GM12878 (cell line): ENCODE results near the gene PITPNM2. TPM values are rescaled to one million over a fixed set of nuclear protein-coding genes. Genes with fewer than 3 reads are reported as not detected.

Experiments
- ATAC-seq: fragments of 200-7000 bp; cut with Tn5 transposase; 3 replicates; pipeline ENCODE4 v1.9.1; 2020; ENCODE audit warnings: mild to moderate bottlenecking, moderate library complexity
- BruUV-seq: library from RNA; stranded (reverse); fragments of 400-500 nt; replicated peaks from 2 replicates; lab custom pipeline; 2021; lab: Mats Ljungman, UMichigan
- CTCF ChIA-PET: fragments of 300-600 bp; sonication (Branson Sonifier 250); formaldehyde crosslinking; extraction: SDS; loops from one replicate; lab custom pipeline; 2021; ENCODE audit warnings: inconsistent platforms; lab: Yijun Ruan, JAX
- POLR2A ChIA-PET: fragments of 350-600 bp; formaldehyde crosslinking; extraction: SDS; loops from one replicate; lab custom pipeline; 2021; ENCODE audit warnings: inconsistent platforms; lab: Charles Lee
- RAD21 ChIA-PET: fragments of 300-600 bp; sonication (Branson Sonifier 250); formaldehyde crosslinking; loops from one replicate; lab custom pipeline; 2023; ENCODE audit warnings: antibody characterized with exemption; ENCODE audit not compliant: unreplicated experiment; lab: Charles Lee
- SMC1A ChIA-PET: fragments of 300-600 bp; sonication (Branson Sonifier 250); formaldehyde crosslinking; loops from one replicate; lab custom pipeline; 2023; ENCODE audit not compliant: unreplicated experiment, uncharacterized antibody; lab: Charles Lee
- DNase-seq: peaks from one replicate; pipeline ENCODE4 v3.0.0-alpha.2; 2011; ENCODE audit warnings: low read depth, low spot score
- FAIRE-seq: peaks from 3 replicates; lab custom pipeline; 2011; peaks lifted over from hg19 to GRCh38; lab: Jason Lieb, UNC
- H2AFZ ChIP-seq: 2 replicates; pipeline ENCODE4 v1.6.0; 2011; ENCODE audit warnings: low read depth, low read length, control low read depth; ENCODE audit not compliant: control insufficient read depth
- H3K27ac ChIP-seq: 2 replicates; pipeline ENCODE4 v1.5.1; 2011; ENCODE audit warnings: control low read depth; ENCODE audit not compliant: control insufficient read depth, insufficient read depth
- H3K27me3 ChIP-seq, 2 experiments: replicated peaks in 1 of 2; 2 replicates each; pipeline versions ENCODE4 v1.6.0 to v1.6.1; 2011; ENCODE audit warnings: low read length in 1 of 2; ENCODE audit not compliant: control insufficient read depth in 2 of 2, insufficient read depth in 2 of 2
- H3K36me3 ChIP-seq, 2 experiments: 2 replicates each; pipeline ENCODE4 v1.5.1; 2011; ENCODE audit warnings: low read length in 1 of 2; ENCODE audit not compliant: control insufficient read depth in 2 of 2, insufficient read depth in 2 of 2
- H3K4me1 ChIP-seq: 2 replicates; pipeline ENCODE4 v1.6.1; 2011; ENCODE audit warnings: mild to moderate bottlenecking, low read length, moderate library complexity, mixed read lengths; ENCODE audit not compliant: control insufficient read depth, insufficient read depth
- H3K4me2 ChIP-seq: 2 replicates; pipeline ENCODE4 v1.6.0; 2011; ENCODE audit warnings: control low read depth; ENCODE audit not compliant: control insufficient read depth, insufficient read depth
- H3K4me3 ChIP-seq: fragments of 200-600 bp; sonication (generic); 2 replicates; pipeline ENCODE4 v1.5.1; 2016
- H3K79me2 ChIP-seq: 2 replicates; pipeline ENCODE4 v1.6.0; 2011; ENCODE audit warnings: low read length; ENCODE audit not compliant: control insufficient read depth, insufficient read depth
- H3K9ac ChIP-seq: 2 replicates; pipeline ENCODE4 v1.8.0; 2011; ENCODE audit warnings: low read length, control low read depth, mixed read lengths; ENCODE audit not compliant: control insufficient read depth, insufficient read depth
- H3K9me3 ChIP-seq: replicated peaks from 3 replicates; pipeline ENCODE4 v1.5.1; 2011; ENCODE audit warnings: mild to moderate bottlenecking, low read length; ENCODE audit not compliant: control insufficient read depth, insufficient read depth
- H4K20me1 ChIP-seq: 2 replicates; pipeline ENCODE4 v1.6.0; 2011; ENCODE audit not compliant: control insufficient read depth, insufficient read depth
- BMI1 ChIP-seq: fragments of 450-650 bp; IDR thresholded peaks from 2 replicates; pipeline ENCODE4 v1.6.1; 2016; ENCODE audit warnings: mild to moderate bottlenecking, moderate library complexity, borderline replicate concordance
- CBX5 ChIP-seq: sonication (generic); IDR thresholded peaks from 2 replicates; pipeline ENCODE4 v1.6.1; 2016; ENCODE audit warnings: low read depth, moderate library complexity, mild to moderate bottlenecking, inconsistent platforms
- ETV6 ChIP-seq, 2 experiments: fragments of 450-650 bp in 1 of 2; IDR thresholded peaks in 1 of 2; conservative IDR thresholded peaks in 1 of 2; 2 replicates each; pipeline ENCODE4 v1.6.1; 2014; ENCODE audit warnings: antibody characterized with exemption in 1 of 2, borderline replicate concordance in 1 of 2, low read depth in 1 of 2, mild to moderate bottlenecking in 1 of 2, moderate library complexity in 1 of 2
- FOS ChIP-seq: IDR thresholded peaks from 3 replicates; pipeline ENCODE4 v1.6.1; 2011; ENCODE audit warnings: borderline replicate concordance; ENCODE audit not compliant: insufficient read length; ENCODE audit errors: extremely low read depth
- FOXM1 ChIP-seq: IDR thresholded peaks from 2 replicates; pipeline ENCODE4 v1.6.1; 2012; ENCODE audit warnings: low read depth, mild to moderate bottlenecking, inconsistent platforms, low read length, moderate library complexity
- KLF5 ChIP-seq: fragments of 450-650 bp; IDR thresholded peaks from 2 replicates; pipeline ENCODE4 v1.6.1; 2014; ENCODE audit warnings: mild to moderate bottlenecking; ENCODE audit not compliant: partially characterized antibody
- MEF2B ChIP-seq: fragments of 450-650 bp; IDR thresholded peaks from 2 replicates; pipeline ENCODE4 v1.6.1; 2018; ENCODE audit warnings: mild to moderate bottlenecking, moderate library complexity; ENCODE audit not compliant: partially characterized antibody, poor library complexity, severe bottlenecking
- MTA3 ChIP-seq: IDR thresholded peaks from 2 replicates; pipeline ENCODE4 v1.6.1; 2012; ENCODE audit warnings: low read length, inconsistent platforms, borderline replicate concordance
- MYB ChIP-seq: fragments of 150-350 bp; IDR thresholded peaks from 2 replicates; pipeline ENCODE4 v1.6.1; 2014; ENCODE audit warnings: mild to moderate bottlenecking, low read depth, low read length, borderline replicate concordance
- RAD21 ChIP-seq: IDR thresholded peaks from 2 replicates; pipeline ENCODE4 v1.6.1; 2011; ENCODE audit warnings: mild to moderate bottlenecking, low read depth, low read length, moderate library complexity; ENCODE audit not compliant: insufficient read depth
- SP1 ChIP-seq: IDR thresholded peaks from one replicate; pipeline ENCODE4 v1.6.1; 2011; ENCODE audit warnings: low read depth, low read length
- ZBED1 ChIP-seq: IDR thresholded peaks from 2 replicates; pipeline ENCODE4 v1.6.1; 2016; ENCODE audit warnings: borderline replicate concordance
- ZNF274 ChIP-seq: IDR thresholded peaks from one replicate; pipeline ENCODE4 v1.8.0; 2011; ENCODE audit not compliant: insufficient read length, insufficient read depth
- whole genome bisulfite sequencing: methylation state at CpG from one replicate; pipeline ENCODE4 v1.1.6; 2016; ENCODE audit warnings: low lambda C conversion rate; ENCODE audit not compliant: insufficient replicate concordance, insufficient coverage; ENCODE audit errors: missing lambda C conversion rate; 5-methylcytosine and 5-hydroxymethylcytosine counted together
- in situ Hi-C: fragments of 300-500 bp; cut with MboI; formaldehyde crosslinking; loops from 9 replicates; pipeline ENCODE4 v1.14.3; 2018; ENCODE audit warnings: mixed read lengths
- intact Hi-C: fragments of 100-400 bp; cut with micrococcal nuclease; formaldehyde crosslinking; loops from one replicate; pipeline ENCODE4 v1.14.2; 2022; ENCODE audit not compliant: unreplicated experiment
- polyA plus RNA-seq, 11 experiments: library from polyadenylated mRNA; depleted of rRNA in 4 of 11; unstranded in 6 of 11; stranded (reverse) in 5 of 11; fragments of >200 nt; fragmentation: Nextera tagmentation in 4 of 11; fragmentation: Illumina TruSeq in 1 of 11; extraction: Ambion mirVana in 4 of 11; extraction: Trizol in 1 of 11; gene quantifications; 1 replicate in 1 of 11; 2 replicates in 10 of 11; pipeline versions ENCODE4 v1.2.1 to v1.2.3, GENCODE V29; 2011 to 2016; ENCODE audit warnings: inconsistent platforms in 2 of 11, missing spikeins in 2 of 11, low read depth in 1 of 11
- total RNA-seq, 4 experiments: library from RNA; depleted of rRNA in 3 of 4; stranded (reverse); fragments of >200 nt in 3 of 4; fragmentation: Illumina TruSeq in 1 of 4; extraction: Trizol in 1 of 4; gene quantifications; 2 replicates each; pipeline versions ENCODE4 v1.2.1 to v1.2.3, GENCODE V29; 2013 to 2021
- TF ChIP-seq, protein P1 (sequence below): fragments of 150-350 bp; IDR thresholded peaks from 2 replicates; pipeline ENCODE4 v1.6.1; 2016; ENCODE audit warnings: low read depth, low read length
- TF ChIP-seq, protein P2 (sequence below): fragments of 450-650 bp; IDR thresholded peaks from 2 replicates; pipeline ENCODE4 v1.6.1; 2016; ENCODE audit warnings: mild to moderate bottlenecking

Gene PITPNM2
- total and polyA plus RNA-seq, 10 of the 15 experiments (the other 5 are each of a cell fraction or from before 2014, with no cell fraction given), result 0.03 to 1.0 (median 0.24) TPM; not detected in 1

DNA sequence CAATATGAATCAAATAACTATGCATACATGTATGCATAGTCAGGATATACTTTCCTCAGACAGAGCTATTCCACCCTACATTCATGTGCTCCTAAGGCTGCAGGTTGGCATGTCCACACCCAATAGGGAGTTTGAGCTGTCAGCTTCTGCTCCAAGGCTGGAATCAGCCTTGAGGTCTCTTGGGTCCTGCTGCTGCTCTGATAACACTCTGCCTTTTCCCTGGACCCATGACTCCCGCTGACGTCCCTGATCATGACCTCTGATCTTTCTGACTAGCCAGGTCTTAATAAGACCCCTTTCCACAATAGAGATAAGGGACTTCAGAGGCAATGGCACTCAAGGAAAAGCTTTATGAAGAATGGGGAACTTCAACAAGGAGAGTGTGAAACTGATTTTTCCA is 5.7 kb downstream of the PITPNM2 start (continued):
- TF ChIP-seq ZBED1 (no peak), CBX5 (no peak)

DNA sequence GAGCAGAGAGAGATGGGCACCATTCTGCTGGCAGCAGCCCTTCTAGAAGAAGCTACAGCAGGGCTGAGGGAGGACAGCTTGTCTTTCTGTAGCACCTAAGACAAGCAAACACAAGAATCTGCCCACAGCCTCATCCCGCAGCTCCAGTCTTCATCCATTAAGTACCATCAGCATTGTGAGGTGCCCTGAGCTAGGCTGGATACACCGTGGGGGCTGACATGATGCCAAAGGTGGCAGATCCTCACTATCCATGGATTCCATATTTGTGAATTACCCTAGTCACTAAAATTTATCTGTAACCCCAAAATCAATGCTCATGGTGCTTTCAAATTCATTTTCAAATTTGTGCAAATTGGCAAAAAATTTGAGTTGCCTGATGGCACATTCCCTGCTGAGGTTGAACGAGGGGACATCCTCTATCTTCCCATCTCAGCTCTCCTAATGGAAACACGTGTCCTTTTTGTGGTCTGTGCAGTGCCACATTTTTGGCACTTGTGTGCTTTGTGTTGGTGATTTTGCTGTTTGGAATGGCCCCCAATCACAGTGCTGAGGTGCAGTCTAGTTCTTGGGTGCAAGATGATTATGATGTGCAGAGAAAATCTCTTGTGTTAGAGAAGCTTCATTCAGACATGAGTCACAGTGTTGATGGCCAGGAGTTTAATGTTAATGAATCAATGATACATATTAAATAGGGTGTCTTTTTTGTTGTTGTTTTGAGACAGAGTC is 7.0 kb downstream of the PITPNM2 start:
- ATAC-seq (no peak), DNase-seq (no peak), FAIRE-seq (no peak)
- Histone ChIP-seq H4K20me1 (no peaks in the 10 kb centered on the region), H3K4me1 (no peaks in the 10 kb centered on the region), H3K27ac (no peak overlapping the region), H3K79me2 (no peaks in the 10 kb centered on the region), H2AFZ (no peak overlapping the region), H3K36me3 (no peaks in the 10 kb centered on the region), H3K9me3 (no peaks in the 10 kb centered on the region), H3K9ac (no peak overlapping the region), H3K27me3 (no peaks in the 10 kb centered on the region; a peak in 1 of 4 replicates), H3K4me2 (no peak overlapping the region), H3K4me3 (no peak overlapping the region)
- in situ Hi-C loops (no loop called here), intact Hi-C loops (no loop called here)
- BruUV-seq, result no TSS peak
- RAD21 ChIA-PET, result no interaction called here
- POLR2A ChIA-PET, result interaction anchor here (0.5 kb wide), 1 partner anchor 42 kb away, joined by 5 read pairs; no protein-coding TSS in a partner anchor
- SMC1A ChIA-PET, result interaction anchor here (0.9 to 1.0 kb wide), 3 partner anchors 60 to 97 kb away, joined by 3 to 5 read pairs (median 4); no protein-coding TSS in a partner anchor
- CTCF ChIA-PET, result interaction anchor here (1.2 kb wide), 1 partner anchor 17 kb away, joined by 3 read pairs; no protein-coding TSS in a partner anchor
- WGBS, result 24% methylated on average over 4 of the region's 4 CpGs
- no peak for TF ChIP-seq MEF2B
- TF ChIP-seq MYB, result no peak
- no peak for TF ChIP-seq SP1
- TF ChIP-seq RAD21, result no peak
- no peak for TF ChIP-seq BMI1
- TF ChIP-seq FOXM1, result no peak
- TF ChIP-seq, protein P1, sequence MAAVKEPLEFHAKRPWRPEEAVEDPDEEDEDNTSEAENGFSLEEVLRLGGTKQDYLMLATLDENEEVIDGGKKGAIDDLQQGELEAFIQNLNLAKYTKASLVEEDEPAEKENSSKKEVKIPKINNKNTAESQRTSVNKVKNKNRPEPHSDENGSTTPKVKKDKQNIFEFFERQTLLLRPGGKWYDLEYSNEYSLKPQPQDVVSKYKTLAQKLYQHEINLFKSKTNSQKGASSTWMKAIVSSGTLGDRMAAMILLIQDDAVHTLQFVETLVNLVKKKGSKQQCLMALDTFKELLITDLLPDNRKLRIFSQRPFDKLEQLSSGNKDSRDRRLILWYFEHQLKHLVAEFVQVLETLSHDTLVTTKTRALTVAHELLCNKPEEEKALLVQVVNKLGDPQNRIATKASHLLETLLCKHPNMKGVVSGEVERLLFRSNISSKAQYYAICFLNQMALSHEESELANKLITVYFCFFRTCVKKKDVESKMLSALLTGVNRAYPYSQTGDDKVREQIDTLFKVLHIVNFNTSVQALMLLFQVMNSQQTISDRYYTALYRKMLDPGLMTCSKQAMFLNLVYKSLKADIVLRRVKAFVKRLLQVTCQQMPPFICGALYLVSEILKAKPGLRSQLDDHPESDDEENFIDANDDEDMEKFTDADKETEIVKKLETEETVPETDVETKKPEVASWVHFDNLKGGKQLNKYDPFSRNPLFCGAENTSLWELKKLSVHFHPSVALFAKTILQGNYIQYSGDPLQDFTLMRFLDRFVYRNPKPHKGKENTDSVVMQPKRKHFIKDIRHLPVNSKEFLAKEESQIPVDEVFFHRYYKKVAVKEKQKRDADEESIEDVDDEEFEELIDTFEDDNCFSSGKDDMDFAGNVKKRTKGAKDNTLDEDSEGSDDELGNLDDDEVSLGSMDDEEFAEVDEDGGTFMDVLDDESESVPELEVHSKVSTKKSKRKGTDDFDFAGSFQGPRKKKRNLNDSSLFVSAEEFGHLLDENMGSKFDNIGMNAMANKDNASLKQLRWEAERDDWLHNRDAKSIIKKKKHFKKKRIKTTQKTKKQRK, result no peak
- no peak for TF ChIP-seq CBX5
- no peak for TF ChIP-seq FOS
- no peak for TF ChIP-seq ETV6 (conservative IDR thresholded peaks at IDR 0.05 in 1 of 2, IDR thresholded peaks at IDR 0.05 in 1 of 2; ENCODE audit: borderline replicate concordance in 1 of 2, low read depth in 1 of 2)
- TF ChIP-seq, protein P2, sequence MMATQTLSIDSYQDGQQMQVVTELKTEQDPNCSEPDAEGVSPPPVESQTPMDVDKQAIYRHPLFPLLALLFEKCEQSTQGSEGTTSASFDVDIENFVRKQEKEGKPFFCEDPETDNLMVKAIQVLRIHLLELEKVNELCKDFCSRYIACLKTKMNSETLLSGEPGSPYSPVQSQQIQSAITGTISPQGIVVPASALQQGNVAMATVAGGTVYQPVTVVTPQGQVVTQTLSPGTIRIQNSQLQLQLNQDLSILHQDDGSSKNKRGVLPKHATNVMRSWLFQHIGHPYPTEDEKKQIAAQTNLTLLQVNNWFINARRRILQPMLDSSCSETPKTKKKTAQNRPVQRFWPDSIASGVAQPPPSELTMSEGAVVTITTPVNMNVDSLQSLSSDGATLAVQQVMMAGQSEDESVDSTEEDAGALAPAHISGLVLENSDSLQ, result no peak
- no peak for TF ChIP-seq MTA3
- TF ChIP-seq KLF5, result no peak
- no peak for TF ChIP-seq ZNF274
